Fibroblast of skin of left biceps (primary cell): ENCODE measurements around the gene CYTH2.
"Not testable (repeated sequence)": the region's sequence is repeated elsewhere in the genome, so short reads cannot be mapped to it uniquely, and the experiment has no call there.

Source experiments
- DNase-seq, 2 experiments: peaks; one replicate each; pipeline ENCODE4 v3.0.0-alpha.2; 2013; ENCODE audit warnings: low read depth in 2 of 2

CYTH2 gene

DNA sequence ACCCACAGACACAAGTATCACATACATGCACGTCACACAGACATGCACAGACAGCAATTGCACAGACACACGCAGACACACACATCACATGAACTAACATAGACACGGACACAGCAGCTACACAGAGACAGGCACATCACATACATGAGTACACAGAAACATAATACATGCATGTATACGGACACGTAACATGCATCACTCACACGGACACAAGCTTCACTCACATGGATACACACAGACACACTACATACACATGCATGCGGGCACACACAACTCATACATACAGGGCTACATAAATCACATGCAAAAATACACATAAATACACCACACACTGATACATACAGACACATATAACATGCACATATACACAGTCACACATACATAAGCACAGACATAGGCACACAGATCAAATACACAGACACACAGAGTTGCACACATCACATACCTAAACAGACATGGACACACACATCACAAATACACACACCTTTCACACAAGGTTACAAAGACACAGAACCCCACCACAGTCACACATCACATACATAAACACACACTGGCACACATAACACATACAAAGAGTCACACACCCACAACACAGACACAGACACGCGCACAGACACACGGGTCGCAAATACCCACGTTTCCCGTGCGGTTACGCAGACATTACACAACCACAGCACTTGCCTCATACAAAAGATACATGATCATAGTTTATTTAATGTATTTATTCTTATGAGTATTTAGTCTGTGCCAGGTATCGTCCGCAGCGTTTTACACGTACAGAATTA is 43.5 kb downstream of the CYTH2 start:
- DNase-seq, result no peak

DNA sequence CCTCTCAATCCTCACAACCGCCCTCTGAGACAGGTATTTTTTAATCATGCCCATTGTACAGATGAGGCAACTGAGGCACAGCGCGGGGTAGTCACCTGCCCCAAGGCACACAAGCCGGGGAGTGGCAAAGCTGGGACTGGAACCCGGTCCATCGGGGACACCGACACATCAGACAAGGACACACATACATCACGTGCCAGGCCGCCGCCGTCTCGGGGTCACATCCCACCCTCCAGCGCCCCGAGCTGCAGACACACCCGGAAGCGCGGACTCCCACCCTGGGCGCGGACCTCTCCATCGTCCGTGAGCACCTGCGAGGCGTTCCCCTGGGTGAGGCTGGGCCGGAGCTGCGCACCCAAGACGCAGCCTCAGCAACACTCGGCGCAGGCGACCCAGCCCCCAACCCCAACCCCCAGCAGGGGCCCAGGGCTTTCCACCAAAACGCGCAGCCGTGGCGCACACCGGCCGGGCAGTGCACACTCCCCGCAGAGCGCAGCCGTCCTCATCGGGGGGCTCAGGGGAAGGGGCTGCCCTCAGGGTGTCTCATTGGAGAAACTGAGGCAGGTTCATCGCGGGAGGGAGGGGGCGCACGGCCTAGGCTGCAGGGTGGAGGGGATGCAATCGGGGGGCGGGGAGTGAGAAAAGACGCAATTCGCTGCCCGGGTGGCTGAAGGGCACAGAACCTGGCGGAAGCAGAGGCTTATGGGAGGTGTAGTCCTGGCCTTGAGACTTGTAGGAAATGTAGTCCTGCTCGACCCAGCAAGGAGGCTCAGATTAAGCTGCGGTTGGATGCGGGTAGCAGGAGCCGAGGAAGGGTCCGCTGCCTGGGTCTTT is 44.3 kb downstream of the CYTH2 start:
- no peak for DNase-seq

DNA sequence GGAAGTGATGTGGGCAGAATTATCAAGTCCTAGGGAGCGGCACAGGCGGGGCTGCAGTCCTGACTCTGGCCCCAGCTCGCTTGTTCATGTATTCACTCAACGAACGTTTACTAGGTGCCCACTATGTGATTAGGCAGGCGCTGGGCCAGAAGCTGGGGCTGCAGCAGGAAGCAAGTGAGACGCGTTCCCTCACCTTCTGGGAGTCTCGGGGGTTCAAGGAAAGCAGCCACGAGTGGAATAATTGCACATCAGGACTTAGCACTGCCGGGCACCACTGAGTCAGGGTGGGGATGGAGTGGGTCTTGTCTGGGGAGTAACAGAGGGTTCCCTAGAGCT is 44.9 kb downstream of the CYTH2 start:
- no peak for DNase-seq

- no peak for DNase-seq
Observed at GRCh38 chr19:48516536-48516935, 47.4 kb downstream of the CYTH2 start.

DNA sequence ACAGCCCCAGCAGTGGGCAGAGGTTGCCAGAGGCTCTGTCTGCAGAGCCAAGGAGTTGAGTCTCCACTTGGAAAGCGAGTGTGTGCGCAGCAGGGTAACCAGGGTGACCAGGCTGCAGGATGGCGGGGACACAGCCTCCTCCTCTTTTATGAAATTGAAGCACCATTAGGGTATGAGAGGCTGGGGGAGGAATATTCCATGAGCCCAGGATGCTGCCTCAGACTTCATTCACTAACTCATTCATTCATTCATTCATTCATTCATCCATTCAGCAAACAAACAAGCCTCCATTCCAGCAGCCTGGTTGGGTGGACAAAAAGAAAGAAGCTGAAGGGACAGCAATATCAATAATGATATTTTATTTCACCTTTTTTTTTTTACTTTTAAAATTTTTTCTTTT is 49.0 kb downstream of the CYTH2 start:
- no peak for DNase-seq

DNA sequence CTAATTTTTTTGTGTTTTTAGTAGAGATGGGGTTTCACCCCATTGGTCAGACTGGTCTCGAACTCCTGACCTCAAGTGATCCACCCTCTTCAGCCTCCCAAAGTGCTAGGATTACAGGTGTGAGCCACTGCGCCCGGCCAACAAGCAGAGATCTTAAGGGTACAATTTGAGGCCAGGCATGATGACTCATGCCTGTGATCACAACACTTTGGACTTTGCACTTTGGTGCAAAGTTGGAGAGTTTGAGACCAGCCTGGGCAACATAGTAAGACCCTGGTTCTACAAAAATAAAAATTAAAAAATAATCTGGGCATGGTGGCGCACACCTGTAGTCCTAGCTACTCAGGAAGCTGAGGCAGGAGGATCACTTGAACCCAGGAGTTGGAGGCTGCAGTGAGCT is 50.3 kb downstream of the CYTH2 start:
- not testable (repeated sequence) for DNase-seq

DNA sequence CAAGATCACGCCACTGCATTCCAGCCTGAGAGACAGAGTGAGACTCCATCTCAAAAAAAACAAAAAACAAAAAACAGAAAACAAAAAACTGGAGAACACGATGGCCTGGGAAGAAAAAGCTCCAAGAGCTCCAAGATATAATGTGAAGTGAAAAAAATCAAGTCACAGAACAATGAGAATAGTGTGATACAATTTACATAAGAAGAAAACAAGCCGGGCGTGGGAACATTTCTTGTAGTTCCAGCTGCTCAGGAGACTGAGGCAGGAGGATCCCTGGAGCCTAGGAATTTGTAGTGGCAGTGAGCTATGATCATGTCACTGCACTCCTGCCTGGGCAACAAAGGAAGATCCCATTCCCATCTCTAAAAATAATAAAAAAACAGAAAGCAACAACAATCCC is 51.0 kb downstream of the CYTH2 start:
- no peak for DNase-seq

DNA sequence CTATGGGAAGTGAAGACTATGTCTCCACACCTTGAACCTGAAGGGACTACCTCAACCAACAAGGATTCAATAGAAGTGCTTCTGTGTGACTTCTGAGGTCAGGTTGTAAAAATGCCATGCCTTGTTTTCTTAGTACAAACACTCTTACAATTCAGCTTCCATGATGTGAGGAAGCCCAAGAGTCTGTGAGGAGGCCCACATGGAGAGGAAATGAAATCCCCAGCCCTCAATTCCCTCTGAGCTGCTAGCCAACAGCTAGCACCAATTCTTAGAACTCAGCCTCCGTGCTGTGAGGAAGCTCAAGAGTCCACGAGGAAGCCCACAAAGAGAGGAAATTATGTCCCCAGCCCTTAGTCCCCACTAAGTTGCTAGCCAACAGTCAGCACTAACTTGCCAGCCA is 55.1 kb downstream of the CYTH2 start:
- no peak for DNase-seq

DNA sequence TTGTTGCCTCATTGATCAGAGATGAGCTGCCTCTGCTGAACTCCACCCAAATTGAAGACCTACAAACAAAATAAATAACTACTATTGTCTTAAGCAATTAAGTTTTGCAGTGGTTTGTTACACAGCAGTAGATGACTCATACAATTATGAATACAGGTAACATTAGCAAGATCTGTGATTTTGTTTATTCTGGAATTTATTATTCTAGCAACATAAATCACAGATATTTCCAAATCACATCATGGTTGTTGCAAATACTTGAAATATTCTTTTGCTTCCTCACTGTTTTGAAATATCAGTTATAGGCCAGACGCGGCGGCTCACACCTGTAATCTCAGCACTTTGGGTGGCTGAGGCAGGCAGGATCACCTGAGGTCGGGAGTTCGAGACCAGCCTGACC is 55.6 kb downstream of the CYTH2 start:
- no peak for DNase-seq

DNA sequence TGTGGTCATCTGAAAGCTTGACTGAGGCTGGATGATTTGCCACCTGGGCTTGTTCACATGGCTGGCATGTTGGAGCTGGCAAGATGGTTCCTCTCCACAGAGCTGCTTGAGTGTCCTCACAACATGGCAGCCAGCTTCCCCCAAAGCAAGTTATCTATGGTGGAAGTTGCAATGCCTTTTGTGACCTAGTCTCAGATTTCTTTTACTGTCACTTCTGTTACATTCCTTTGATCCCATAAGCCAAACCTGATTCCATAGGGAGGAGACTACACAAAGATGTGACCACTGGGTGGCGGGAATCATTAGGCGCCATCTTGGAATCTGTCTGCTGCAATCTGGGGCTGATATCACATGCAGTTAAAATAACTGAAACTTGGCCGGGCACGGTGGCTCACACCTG is 60.0 kb downstream of the CYTH2 start:
- DNase-seq, result no peak

GRCh38 chr19:48530066-48530720 is 61.0 kb downstream of the CYTH2 start:
- DNase-seq, result no peak

DNA sequence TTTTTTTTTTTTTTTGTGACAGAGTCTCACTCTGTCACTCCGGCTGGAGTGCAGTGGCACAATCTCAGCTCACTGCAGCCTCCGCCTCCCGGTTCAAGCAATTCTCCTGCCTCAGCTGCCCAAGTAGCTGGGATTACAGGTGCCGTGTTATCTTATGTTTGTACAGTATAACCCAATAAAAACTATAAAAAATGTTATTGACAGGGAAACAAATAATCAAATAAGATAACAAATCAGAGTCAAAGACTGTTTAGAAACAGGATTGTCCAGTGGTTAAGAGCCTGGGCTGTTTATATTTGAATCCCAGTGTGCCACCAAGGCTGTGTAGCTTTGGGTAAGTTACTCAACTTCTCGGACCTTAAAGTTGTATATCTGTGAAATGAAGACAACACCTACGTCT is 61.6 kb downstream of the CYTH2 start:
- DNase-seq, result no peak
